ENCODE measurements around the gene CTNNA3.

The CTNNA3 gene

DNA sequence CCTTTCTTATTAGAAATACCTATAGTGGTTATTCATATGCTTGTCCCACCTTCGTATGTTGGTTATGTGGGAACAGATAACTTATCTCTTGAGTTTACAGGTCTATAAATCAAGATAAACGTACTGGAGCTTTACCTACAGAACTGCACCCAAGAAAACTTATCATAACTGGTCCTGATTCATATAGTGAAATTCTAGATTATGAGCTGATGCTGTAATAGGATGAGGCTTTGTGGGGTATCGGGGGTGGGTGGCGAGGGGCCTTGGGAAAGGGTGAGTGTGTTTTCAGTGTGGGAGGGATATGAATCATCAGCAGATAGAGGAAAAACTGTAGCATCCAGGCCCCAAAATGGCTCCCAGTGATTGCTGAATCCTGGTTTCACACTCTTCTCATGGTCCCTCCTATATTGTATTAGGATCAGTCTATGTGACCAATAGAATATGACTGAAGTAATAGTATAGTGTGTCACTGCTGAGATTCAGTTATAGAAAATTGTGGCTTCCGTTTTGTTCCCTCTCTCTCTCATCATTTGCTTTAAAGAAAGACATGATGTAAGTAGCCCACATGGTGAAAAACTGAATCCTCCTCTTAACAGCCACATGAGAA, 1476.9 kb downstream of the CTNNA3 start:
- DNase-seq (ENCODE audit: low read depth in 2 of 2): no peak

DNA sequence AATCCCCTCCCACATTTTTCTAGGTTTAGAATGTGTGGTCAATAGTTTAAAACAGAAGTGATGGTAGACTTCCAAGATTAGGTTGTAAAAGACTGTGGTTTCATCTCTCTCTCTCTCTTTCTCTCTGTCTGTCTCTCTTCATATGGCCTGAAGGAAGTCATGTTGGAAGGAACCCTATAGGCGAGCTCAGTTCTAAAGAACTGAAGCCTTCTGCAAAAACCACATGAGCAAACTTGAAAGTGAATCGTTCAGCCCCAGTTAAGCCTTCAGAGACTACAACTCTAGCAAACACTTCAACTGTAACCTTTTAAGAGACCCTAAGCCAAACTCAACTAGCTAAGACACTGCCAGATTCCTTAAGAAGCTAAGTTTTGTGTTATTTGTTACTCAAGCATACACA, 1477.7 kb downstream of the CTNNA3 start:
- DNase-seq (ENCODE audit: low read depth in 2 of 2): no peak

GRCh38 chr10:66215920-66216319, 1480.1 kb downstream of the CTNNA3 start:
- DNase-seq (ENCODE audit: low read depth in 2 of 2): no peak

DNA sequence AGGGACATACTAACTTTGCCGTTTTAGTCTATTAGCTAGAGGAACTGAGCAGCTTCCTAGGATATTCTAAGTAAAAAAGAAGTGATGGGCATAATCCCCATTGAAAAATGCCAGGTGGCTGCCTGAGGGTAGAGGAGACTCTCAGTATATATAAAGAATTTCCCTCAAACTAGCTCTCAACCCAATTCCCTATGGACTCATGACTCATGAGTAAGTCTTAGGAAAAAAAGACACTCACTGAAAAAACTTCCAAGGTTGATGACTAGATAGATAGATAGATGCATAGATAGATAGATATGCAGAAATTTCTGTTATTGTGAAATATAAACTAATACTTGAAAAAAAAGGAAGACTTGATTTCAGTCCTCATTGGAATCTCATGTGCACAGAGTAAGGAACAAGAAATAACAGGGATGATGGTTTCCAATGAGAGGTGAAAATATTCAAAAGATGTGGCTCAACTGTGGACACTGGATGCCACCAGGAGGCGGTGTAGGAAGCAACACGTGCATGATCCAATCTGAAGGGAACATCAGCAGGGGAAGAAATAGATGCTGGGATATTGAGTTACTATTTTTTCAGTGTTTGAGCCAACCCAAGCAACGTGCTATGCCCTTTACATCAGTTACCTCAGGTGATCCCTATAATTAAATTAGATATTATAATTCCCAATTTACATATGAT, 1481.1 kb downstream of the CTNNA3 start:
- DNase-seq (ENCODE audit: low read depth in 2 of 2): no peak

DNA sequence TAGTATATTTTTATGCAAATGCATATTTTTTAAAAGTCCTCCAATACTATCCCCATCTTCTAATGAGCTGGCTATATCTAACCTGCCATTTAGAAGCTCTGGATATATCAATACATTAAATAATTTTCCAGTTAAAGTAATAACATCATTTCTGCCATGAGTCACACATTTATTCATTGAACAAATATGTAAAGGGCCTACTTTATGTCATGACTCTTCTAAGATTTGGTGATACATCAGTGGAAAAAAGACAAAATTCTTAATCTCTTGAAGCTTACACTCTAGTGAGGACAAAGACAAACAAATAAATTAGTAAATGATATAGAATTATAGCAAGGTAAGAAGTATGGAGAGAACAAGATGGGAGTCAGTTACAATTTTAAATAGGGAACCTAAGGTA, 1487.0 kb downstream of the CTNNA3 start:
- DNase-seq (ENCODE audit: low read depth in 2 of 2): no peak

- DNase-seq (ENCODE audit: low read depth in 2 of 2): no peak
Measured at GRCh38 chr10:66204838-66205237, 1491.2 kb downstream of the CTNNA3 start.

- DNase-seq (ENCODE audit: low read depth in 2 of 2): no peak
Measured at GRCh38 chr10:66202101-66202500, 1493.9 kb downstream of the CTNNA3 start.

DNA sequence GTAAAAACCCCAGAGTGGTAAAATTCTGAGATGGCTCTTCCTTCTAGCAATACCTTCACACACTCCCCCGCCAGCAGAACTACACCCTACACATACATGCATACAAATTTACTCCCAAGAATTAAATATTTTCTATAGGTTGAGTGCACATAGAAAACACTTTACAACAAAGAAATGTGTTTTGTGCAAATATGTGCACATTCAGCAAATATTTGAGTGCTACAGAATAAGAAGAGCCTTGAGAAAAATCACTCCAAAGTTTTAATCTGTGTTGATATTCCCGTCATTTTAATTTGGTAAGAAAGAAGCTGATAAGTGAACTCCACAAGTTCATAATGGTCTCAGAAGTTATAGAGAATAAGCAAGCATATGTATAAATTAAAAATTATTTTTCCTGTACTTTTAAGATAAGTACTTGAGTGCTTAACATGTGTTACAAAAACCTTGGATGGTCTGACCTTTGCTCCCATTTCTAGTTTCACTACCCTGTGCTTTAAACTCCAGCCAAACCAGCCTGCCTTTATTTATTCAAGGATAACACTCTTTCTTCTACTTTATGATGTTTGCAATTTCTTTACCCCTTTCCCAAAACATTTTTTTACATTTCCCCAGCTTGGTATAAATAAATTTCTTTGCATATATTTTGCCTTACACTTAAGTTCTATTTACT, 1503.7 kb downstream of the CTNNA3 start:
- no peak for DNase-seq (ENCODE audit: low read depth in 2 of 2)

DNA sequence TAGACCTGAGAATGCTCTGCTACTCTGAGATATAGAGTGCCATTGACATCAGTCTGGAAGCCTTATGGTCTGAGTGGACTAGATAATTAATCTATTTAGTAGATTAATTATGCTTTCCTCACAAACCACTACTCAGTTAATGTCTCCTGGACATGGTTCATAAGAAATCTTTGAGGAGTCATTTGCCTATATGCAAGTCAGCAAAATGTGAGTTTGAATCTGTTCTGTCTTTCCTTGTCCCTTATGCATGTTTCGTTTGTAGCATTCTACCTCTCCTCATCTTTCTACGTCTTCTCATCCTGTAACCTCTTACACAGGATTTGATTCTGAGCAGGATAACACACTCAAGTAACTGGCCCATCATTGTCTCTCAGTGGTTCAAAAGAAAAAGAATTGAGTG, 1505.6 kb downstream of the CTNNA3 start:
- no peak for DNase-seq (ENCODE audit: low read depth in 2 of 2)

DNA sequence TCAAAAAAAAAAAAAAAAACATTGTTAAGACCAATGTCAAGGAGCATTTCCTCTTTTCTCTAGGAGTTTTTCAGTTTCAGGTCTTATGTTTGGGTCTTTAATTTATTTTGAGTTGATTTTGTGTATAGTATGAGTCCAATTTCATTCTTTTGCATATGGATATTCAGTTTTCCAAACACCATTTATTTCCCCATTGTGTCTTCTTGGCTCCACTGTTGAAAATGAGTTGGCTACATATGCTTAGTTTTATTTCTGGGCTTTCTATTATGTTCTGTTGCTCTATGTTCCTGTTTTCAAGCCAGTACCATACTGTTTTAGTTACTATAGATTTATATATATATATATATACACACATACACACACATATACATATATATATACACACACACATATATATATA, 1506.7 kb downstream of the CTNNA3 start:
- no peak for DNase-seq (ENCODE audit: low read depth in 2 of 2)

DNA sequence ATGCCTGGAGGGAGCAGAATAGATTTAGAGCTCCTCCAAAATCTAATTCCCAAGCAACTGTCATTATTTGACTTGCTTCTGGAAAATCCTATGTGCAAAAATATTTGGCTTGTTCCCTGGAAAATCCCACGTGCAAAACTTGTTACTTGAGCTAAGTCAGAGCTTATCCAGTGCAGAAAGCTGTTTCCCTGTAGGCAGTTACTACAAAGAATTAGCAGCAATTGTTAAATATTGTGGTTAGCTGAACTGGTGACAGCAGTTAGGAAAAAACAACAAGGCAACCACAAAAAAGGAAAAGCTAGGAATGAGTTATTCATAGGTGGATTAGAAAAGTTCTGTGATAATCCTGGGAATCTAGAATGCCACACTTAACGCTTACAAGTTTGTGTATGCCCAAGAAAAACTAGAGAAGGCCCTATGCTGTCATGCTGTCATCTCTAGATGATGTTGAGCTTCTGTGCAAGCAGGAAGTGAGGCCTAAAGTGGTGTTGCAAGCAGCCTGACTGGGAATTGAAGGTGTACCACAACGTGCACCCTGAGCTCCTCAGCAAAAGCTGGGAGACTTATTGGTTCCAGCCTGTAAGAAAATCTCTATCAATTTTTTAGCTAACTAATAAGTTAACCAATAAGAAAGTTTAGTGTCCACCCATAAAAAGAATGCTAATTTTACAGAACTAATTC, 1508.8 kb downstream of the CTNNA3 start:
- no peak for DNase-seq (ENCODE audit: low read depth in 2 of 2)

GRCh38 chr10:66183028-66183427, 1513.0 kb downstream of the CTNNA3 start:
- no peak for DNase-seq (ENCODE audit: low read depth in 2 of 2)

DNA sequence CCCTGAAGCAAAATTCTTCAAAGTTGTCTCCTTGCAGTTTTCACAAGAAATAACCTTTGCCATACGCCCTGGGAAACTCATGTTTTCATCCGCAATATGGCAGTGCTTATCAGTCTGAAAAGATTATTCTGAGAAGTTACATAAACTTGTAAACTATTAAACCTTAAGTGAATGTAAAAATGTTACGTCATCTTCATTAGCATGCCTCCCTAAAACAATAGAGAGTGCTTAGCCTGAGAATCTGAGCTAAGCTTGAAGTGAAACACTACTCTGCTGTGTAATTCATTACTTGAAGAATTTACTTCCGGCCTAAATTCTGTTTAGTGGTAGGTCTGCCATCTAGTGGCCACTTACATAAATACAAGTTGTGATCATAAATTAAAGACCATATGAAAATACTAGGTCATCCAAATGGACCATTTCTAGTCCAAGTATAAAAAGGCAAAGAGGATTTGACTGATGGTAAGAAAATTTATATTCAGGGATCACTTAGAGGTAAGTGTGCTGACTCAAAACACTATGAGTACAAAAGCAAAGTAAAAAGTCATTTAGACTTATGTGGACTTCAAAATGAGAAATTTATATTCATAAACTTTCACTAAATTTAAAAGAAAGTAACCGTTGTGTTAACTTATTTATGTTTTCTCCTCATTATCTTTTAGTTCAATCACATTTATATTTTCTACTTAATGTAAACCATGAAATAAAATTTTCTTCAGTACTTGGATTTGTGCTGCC, 1515.2 kb downstream of the CTNNA3 start:
- no peak for DNase-seq (ENCODE audit: low read depth in 2 of 2)

DNA sequence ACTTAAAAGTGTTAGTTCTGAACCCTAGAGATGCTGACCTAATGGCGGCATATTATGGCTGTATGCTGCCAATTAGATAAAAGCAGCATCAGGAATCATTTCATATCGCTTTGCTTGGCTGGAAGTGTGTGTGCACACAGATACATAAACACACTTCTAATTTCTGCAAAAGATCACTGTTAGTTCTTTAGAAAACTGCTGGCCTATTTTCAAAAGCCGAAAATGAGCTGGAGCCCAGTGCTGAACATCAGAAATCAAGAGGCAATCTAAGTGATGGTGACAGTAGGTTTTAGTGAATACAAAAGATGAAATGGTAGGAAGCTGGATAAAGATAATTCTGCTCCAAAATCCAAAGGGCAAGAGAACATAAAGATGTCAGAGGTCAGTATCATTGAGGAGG, 1516.0 kb downstream of the CTNNA3 start:
- DNase-seq (ENCODE audit: low read depth in 2 of 2): no peak

GRCh38 chr10:66176772-66177171, 1519.2 kb downstream of the CTNNA3 start:
- DNase-seq (ENCODE audit: low read depth in 2 of 2): no peak

- no peak for DNase-seq (ENCODE audit: low read depth in 2 of 2)
Measured at GRCh38 chr10:66167816-66168215, 1528.2 kb downstream of the CTNNA3 start.

DNA sequence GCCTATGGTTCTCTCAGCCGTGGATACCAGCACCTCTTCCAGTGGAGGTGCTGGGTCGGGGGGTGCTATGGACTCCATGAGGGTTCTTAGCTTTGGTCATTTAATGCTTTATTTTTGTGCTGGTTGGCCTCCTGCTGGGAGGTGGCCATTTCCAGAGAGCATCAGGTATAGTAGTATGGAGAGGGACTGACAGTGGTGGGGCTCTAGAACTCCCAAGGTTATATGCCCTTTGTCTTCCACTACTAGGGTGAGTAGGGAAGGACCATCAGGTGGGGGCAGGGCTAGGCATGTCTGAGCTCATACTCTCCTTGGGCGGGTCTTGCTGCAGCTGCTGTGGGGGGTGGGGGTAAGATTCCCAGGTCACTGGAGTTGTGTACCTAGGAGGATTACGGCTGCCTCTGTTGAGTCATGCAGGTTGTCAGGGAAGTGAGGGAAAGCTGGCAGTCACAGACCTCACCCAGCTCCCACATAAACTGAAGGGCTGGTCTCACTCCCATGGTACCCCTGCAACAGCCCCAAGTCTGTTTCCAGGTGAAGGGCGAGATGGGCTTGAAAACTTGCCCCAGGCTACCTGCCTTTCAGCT, 1533.3 kb downstream of the CTNNA3 start:
- DNase-seq (ENCODE audit: low read depth in 2 of 2): no peak

DNA sequence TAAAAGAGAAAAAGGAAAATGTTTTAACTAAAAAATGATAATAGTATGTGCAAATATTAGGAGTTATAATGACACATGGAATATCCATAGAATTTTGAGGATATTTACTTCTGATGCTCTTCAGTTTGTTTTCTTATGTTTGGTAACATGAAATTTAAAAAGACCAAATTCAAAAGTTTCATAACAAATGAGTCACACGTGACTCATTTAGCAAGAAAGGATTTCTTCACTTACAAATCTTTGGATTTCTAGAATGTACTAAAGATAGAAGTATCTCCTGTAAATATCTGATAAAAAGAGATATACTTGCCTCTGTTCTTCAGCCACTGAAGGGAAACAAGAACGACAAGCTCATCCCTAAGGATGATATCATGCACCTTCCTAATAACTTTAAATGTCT, 1544.6 kb downstream of the CTNNA3 start:
- DNase-seq (ENCODE audit: low read depth in 2 of 2): no peak

GRCh38 chr10:66148312-66148711, 1547.7 kb downstream of the CTNNA3 start:
- DNase-seq (ENCODE audit: low read depth in 2 of 2): no peak

DNA sequence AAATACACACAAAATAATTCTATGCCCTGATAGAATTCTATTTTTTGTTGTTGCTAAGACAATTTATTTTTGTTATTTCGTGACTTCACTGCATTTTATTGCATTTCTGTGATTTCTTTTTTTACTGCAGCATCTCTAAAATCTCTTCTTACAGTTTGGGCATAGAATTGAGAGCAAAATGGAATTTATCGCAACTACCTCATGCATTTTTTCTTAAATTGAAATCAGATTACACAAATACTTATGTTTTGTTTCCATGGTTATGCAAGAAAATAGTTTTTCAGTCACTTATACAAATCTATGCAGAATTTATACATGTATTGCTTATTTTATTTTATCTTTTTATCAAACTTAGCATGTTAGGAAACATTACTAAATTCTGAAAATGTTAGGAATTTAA, 1552.0 kb downstream of the CTNNA3 start:
- DNase-seq (ENCODE audit: low read depth in 2 of 2): no peak

- no peak for DNase-seq (ENCODE audit: low read depth in 2 of 2)
Measured at GRCh38 chr10:66102756-66103155, 1593.2 kb downstream of the CTNNA3 start.

Measured in stimulated activated CD8-positive, alpha-beta memory T cell treated with anti-CD3 and anti-CD28 coated beads, Interleukin-7, amount 100 ng/mL, for 4 hours (primary cell).